Osteoblast (primary cell): Measurements from ENCODE around the gene SMYD1. TPM values are rescaled to one million over a fixed set of nuclear protein-coding genes. Genes with fewer than 3 reads are reported as not detected.
"Not testable (repeated sequence)": the region's sequence is repeated elsewhere in the genome, so short reads cannot be mapped to it uniquely, and the experiment has no call there.

ENCODE experiments used
- DNase-seq: peaks from one replicate; pipeline ENCODE4 v3.0.0; 2011; ENCODE audit warnings: low spot score, mixed read lengths; ENCODE audit not compliant: insufficient read length; ENCODE audit errors: missing footprints
- H2AFZ ChIP-seq: 2 replicates; pipeline ENCODE4 v1.6.0; 2011; ENCODE audit warnings: mild to moderate bottlenecking, low read length
- H3K27ac ChIP-seq: 2 replicates; pipeline ENCODE4 v1.5.1; 2011; ENCODE audit warnings: mild to moderate bottlenecking, low read depth, low read length, moderate library complexity
- H3K27me3 ChIP-seq: 2 replicates; pipeline ENCODE4 v1.6.0; 2012; ENCODE audit warnings: mild to moderate bottlenecking, control low read depth, inconsistent platforms, low read length, moderate library complexity; ENCODE audit not compliant: insufficient read depth
- H3K36me3 ChIP-seq: 2 replicates; pipeline ENCODE4 v1.5.1; 2011; ENCODE audit warnings: mild to moderate bottlenecking, low read length, control low read depth, moderate library complexity; ENCODE audit not compliant: insufficient read depth
- H3K4me1 ChIP-seq: 2 replicates; pipeline ENCODE4 v1.5.1; 2011; ENCODE audit warnings: mild to moderate bottlenecking, low read length, control low read depth, moderate library complexity; ENCODE audit not compliant: insufficient read depth
- H3K4me2 ChIP-seq: 2 replicates; pipeline ENCODE4 v1.6.0; 2011; ENCODE audit warnings: mild to moderate bottlenecking, low read length; ENCODE audit not compliant: insufficient read depth
- H3K4me3 ChIP-seq: fragments of 200-600 bp; sonication (generic); 3 replicates; pipeline ENCODE4 v1.5.1; 2012; ENCODE audit warnings: mild to moderate bottlenecking, low read length, inconsistent platforms; ENCODE audit not compliant: insufficient read depth
- H3K79me2 ChIP-seq: 2 replicates; pipeline ENCODE4 v1.6.0; 2012; ENCODE audit warnings: mild to moderate bottlenecking, low read length, control low read depth, inconsistent platforms; ENCODE audit not compliant: insufficient read depth
- H3K9me3 ChIP-seq: 2 replicates; pipeline ENCODE4 v1.5.1; 2011; ENCODE audit warnings: low read depth, low read length, control low read depth
- H4K20me1 ChIP-seq: 2 replicates; pipeline ENCODE4 v1.6.0; 2012; ENCODE audit warnings: mild to moderate bottlenecking, low read length, control low read depth; ENCODE audit not compliant: insufficient read depth
- CTCF ChIP-seq: IDR thresholded peaks from 2 replicates; pipeline ENCODE4 v1.5.1; 2011; ENCODE audit warnings: mild to moderate bottlenecking, low read depth, low read length, moderate library complexity; ENCODE audit errors: extremely low read depth
- total RNA-seq: library from RNA; depleted of rRNA; stranded (reverse); fragments of >200 nt; gene quantifications from 2 replicates; pipeline ENCODE4 v1.2.3, GENCODE V29; 2012

Gene SMYD1
- total RNA-seq, 1 donor = not detected

DNA sequence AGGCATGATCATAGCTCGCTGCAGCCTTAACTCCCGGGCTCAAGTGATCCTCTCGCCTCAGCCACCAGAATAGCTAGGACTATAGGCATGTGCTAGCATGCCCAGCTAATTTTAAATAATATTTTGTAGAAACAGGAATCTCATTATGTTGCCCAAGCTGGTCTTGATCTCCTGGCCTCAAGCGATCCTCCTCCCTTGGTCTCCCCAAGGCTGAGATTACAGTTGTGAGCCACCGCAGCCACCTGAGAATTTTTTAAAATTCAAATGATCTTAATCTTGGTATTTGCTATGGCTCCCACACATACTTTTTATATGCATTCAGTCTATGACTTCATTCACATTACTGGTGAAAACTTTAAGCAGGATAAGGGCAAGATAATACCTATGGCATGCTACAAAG lies 25.1 kb upstream of the SMYD1 start:
- Histone ChIP-seq H3K4me2 (no peak overlapping the region), H3K79me2 (peaks cover 51% of the 10 kb centered on the region), H3K27me3 (no peaks in the 10 kb centered on the region), H3K9me3 (no peaks in the 10 kb centered on the region), H3K36me3 (peaks cover 6% of the 10 kb centered on the region), H3K27ac (no peak overlapping the region), H3K4me1 (peaks cover 14% of the 10 kb centered on the region), H4K20me1 (peaks cover 12% of the 10 kb centered on the region), H3K4me3 (no peak overlapping the region), H2AFZ (no peak overlapping the region)
- TF ChIP-seq CTCF = no peak
- DNase-seq = no peak

DNA sequence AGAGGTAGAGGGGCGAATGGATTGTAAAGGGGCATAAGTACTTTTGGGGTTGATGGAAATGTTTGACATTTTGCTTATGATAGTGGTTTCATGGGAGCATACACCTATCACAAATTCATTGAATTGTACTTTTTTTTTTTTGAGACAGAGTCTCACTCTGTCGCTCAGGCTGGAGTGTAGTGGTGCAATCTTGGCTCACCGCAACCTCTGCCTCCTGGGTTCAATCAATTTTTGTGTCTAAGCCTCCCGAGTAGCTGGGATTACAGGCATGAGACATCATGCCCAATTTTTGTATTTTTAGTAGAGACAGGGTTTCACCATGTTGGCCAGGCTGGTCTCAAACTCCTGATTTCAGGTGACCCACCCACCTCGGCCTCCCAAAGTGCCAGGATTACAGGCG lies 22.1 kb upstream of the SMYD1 start:
- Histone ChIP-seq H3K79me2 (peaks cover 65% of the 10 kb centered on the region), H3K36me3 (peaks cover 15% of the 10 kb centered on the region)
- not testable (repeated sequence) for H3K9me3 ChIP-seq, H3K4me3 ChIP-seq, DNase-seq, H3K27me3 ChIP-seq, H4K20me1 ChIP-seq, H3K27ac ChIP-seq, H2AFZ ChIP-seq, H3K4me2 ChIP-seq, H3K4me1 ChIP-seq

GRCh38 chr2:88048541-88048940 lies 19.1 kb upstream of the SMYD1 start:
- Histone ChIP-seq H3K79me2 (peaks cover 73% of the 10 kb centered on the region), H3K4me3 (no peak overlapping the region), H3K36me3 (peaks cover 13% of the 10 kb centered on the region), H3K9me3 (no peaks in the 10 kb centered on the region), H4K20me1 (peaks cover 7% of the 10 kb centered on the region), H3K4me2 (no peak overlapping the region), H3K27ac (no peak overlapping the region), H2AFZ (no peak overlapping the region), H3K4me1 (peaks cover 4% of the 10 kb centered on the region), H3K27me3 (no peaks in the 10 kb centered on the region)
- TF ChIP-seq CTCF = no peak
- DNase-seq = no peak

DNA sequence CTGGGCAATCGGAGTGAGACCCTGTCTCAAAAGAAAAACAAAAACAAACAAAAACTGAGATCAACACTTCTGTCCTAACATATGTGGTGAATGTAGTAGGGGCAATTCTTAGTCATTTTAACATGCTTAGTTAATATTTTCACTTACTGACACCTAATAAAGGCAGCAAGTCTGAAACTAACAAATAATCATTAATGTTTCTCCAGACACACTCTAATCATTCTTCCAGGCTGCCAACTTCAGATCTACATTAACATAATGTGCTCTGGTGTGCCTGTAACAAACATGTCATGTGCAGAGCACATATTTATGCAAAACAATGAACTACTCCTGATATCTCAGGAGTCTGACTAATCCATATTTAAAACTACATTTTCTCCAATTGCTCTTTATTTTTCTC lies 18.0 kb upstream of the SMYD1 start:
- DNase-seq = no peak
- Histone ChIP-seq H3K36me3 (peaks cover 8% of the 10 kb centered on the region), H3K4me1 (peaks cover 15% of the 10 kb centered on the region), H3K4me3 (no peak overlapping the region), H3K27ac (no peak overlapping the region), H4K20me1 (peaks cover 10% of the 10 kb centered on the region), H3K27me3 (no peaks in the 10 kb centered on the region), H3K9me3 (no peaks in the 10 kb centered on the region), H2AFZ (no peak overlapping the region), H3K4me2 (no peak overlapping the region), H3K79me2 (peaks cover 76% of the 10 kb centered on the region)
- TF ChIP-seq CTCF = no peak
